GM21825 (cell line): ENCODE data around the gene DCDC1.
A peak's percentile ranks its signal among the peaks of the same experiment; 100 is the strongest.

Source experiments
- ATAC-seq: cut with Tn5 transposase; IDR thresholded peaks from one replicate; pipeline ENCODE4 v1.9.1; 2021; ENCODE audit warnings: mild to moderate bottlenecking, moderate library complexity; ENCODE audit not compliant: unreplicated experiment

The DCDC1 gene

DNA sequence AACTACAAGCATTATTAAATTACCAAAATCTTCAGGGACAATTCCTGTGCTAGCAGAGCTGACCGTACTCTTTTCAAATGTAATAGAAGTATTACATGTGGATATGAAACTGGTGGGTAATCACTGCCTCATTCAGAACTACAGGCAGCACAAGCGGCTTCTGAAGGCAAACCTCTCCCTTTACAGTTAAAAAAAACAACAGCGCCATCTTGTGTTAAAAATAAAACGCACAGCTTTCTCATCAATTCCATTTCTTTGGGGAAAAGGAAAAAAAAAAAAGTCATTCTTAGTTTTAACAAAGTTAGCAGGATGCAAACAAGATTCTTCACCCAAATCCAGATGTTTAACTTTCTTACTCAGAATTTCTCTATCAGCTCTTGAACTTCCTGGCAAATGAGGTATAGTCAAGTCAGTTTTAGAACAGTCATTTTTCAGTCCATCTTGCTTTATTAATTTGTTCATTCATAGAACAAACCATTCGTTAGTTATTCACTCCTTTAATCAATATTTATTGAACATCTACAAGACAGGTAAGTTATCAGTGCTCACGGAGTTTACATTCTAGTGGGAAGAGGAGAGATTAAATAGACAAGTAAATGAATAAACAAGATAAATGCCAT lies 451.6 kb downstream of the DCDC1 start:
- ATAC-seq: no peak

GRCh38 chr11:30917266-30917665 lies 452.3 kb downstream of the DCDC1 start:
- ATAC-seq: no peak

DNA sequence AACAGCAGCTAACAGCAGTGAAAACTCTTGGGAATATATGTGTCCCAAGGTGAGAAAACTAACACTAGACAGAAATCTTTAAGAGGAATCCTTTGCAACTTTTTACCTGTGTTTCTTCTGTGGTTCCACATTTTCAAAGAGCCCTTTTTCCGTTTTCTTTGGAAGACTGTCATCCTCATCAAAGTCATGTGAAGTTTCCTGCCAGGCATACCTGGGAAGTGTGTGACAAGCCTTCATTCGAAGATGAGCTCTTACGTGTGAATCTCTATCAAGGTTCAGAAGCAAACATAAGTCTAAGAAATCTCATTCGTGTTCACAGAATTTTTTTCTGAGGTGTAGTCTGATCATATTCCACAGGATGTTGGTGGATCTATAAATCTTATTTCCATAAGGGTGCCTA lies 452.8 kb downstream of the DCDC1 start:
- no peak for ATAC-seq

DNA sequence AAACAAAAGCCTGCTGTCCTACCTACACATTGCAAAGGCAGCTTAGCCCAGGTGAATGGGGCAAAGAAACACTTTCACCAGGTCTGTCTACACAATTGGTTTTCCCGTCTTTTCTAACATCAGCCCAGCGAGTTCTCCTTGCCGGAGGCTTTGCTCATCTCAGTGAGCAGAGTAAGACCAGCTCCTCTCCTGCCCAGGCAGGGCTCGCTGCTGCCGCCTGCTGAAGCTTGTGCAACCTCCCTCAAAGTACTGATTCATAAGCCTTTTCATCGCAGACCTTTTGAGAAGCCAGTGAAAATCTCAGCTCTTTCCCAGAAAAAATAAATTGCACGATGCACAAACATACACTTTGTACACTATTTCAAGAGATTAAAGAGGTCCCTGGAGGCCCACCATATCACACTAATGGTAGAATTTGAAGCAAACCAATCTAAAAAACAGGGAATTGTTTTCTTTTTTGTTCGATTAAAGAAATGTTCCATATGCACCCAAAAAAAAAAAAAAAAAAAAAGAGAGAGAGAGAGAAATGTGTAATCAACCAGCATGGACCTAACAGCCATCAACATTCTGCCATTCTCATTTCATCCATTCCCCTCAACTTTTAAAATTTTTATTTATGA lies 455.3 kb downstream of the DCDC1 start:
- ATAC-seq: peak; percentile 62

DNA sequence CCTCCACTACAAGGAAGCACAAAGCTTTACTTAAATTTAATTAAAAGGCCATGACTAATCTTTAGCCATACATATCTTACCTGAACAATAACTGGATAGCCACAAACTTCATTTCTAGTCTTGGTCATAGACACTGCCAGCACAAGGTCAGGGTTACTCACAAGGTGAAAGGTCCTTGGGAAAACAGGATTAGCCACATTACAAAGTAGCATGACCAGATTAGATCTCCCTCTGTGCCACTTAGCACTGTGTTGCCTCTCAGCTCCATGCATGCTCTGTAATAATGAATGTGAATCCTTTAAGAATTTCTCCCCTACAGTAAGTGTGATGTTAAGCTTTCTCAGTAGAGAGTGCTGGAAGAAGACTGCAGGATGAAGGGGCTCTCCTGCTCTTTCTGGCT lies 458.3 kb downstream of the DCDC1 start:
- ATAC-seq: no peak

DNA sequence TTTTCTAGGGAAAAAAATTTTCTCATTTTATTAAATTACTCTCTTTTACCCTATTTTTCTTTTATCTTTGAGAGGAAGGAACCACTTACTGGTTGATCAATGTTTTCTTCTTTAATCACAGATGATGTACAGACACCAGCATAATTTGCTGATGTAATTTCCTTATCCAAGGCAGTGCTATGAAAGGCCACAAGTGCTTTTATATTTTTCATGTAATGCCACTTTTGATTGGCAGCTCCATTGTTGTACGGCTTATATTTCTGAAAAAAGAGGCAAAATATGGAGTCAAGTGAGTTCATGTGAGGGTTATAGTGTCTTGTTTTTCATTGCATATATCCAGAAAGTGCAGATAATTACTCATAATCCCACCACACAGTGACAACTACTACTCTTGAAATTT lies 460.7 kb downstream of the DCDC1 start:
- no peak for ATAC-seq

- no peak for ATAC-seq
Observed at GRCh38 chr11:30908272-30908671, 461.3 kb downstream of the DCDC1 start.

DNA sequence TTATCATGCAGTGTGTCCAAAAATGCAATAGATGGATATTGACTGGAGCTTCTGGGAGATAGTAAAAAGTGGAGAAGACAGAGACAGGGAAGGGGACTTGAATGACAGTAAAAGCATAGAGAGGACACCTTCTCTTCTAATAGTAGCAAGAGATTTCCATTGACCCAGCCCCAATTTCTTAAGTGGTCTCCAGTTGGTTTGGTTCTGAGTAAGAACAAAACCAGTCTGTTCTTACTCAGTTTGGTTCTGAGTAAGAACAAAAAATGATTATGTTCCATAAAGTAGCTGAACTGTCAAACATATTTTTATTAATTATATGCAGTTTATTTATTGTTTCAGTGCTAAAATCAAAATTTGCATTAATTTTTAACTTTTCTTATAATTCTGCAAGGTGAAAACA lies 466.6 kb downstream of the DCDC1 start:
- ATAC-seq: no peak

GRCh38 chr11:30895046-30895445 lies 474.5 kb downstream of the DCDC1 start:
- ATAC-seq: no peak

GRCh38 chr11:30893318-30893717 lies 476.2 kb downstream of the DCDC1 start:
- ATAC-seq: no peak

DNA sequence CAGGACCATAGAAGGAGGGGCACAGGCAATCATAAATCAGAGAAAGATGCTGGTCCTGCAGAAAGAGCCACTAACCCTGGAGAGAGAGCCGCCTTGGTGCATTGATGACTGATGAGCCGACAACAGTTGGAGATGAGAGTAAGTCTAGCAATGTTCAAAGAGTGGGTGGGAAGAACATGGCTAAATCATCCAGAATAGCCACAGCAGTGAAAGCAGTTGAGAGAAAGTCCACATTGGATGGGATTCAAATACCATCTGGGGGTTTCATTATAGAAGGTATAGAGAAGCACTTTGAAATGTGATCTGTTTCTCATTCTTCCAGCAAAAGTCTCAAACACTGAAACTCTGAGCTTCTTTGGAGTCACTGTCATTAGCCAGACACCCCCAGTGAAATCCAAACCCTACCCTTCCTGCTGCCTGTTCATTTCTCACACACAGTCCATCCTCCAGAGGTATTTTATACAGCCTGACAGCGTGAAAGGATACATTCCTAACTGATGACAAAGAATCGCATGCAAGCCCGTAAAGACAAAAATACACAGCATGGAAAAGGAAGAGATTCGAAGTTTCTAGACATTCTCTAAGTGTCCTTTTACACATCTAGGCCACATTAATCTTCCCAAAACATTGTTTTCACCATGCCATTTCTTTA lies 480.3 kb downstream of the DCDC1 start:
- no peak for ATAC-seq

DNA sequence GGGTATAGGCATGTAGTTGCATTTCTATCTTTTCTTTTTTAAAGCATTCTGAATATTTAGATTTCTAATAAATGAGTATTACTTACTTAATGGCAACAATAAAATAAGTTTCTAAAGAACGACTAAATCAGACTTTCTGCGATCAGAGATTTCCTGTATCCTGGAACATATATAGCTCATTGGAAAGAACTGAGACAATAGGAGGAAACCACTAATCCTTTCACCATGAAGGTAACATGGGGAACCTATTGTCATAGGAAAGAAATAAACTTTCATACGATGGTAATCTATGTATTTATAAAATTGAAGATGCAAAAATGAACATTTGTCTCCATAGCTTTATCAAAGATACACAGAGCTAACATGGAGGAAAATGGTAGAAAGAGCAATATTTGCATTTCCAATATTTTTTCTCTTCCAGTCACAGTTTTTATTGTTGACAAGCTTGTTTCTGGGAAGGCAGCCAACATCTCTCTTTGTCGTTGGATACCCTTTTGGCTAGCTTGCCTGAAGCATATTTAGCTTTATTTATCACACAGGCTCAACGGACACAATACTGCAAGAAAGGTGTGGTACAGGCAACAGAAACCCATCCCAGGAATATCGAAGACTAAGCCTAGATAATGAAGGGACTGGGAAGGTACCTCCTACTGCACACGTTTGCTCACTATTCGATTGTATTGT lies 490.1 kb downstream of the DCDC1 start:
- no peak for ATAC-seq

DNA sequence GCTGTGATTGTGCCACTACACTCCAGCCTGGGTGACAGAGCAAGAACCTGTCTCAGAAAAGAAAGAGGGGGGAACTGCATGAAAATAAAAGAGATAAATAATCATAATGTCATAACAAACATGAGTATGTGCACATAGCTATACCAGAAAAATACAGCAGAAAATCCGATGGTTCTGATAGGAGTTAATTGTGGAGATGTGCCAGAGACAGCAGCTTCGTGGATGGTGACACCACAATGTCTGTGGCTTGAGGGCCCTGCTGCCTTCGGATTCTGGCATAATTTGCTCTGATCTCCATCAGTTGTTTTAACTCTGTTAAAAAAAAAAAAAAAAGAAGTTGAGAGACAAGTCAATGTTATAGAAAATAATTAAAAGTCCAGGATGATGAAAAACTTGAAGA lies 491.1 kb downstream of the DCDC1 start:
- ATAC-seq: no peak

DNA sequence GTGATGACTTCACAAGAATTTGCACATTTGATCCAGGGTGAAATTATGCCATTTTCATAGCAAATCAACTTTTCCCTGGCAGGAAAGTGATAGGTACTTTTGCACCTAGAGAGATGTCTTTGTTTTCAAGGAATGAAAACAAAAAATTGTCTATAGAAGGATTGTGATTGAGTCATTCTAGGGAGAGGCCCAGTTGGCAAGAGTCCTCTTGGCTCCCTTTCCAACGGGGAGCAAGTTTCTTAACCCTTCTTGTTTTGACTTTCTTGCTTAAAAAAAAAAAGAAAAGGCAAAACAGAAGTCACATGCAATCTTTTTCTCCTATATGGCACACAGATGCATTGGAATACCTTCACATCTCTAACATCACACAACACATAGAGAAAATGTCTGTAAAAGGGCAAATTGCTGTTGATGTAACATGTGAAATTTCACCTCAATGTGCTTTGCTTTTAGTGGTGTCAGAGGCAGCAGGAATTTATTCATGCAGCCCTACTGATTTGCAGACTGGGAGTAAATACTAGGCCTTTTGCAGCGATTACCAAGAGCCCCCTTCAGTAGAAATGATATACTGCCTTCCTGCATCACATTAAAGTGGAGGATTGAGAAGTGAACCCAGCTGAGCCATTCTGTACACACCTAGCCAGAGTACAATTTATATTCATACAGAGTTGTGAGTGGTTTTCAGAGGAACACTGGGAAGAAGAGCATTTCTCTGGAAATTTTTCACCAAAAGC lies 492.7 kb downstream of the DCDC1 start:
- no peak for ATAC-seq

GRCh38 chr11:30876228-30876627 lies 493.3 kb downstream of the DCDC1 start:
- no peak for ATAC-seq

GRCh38 chr11:30875806-30876205 lies 493.7 kb downstream of the DCDC1 start:
- no peak for ATAC-seq

GRCh38 chr11:30873924-30874610 lies 495.5 kb downstream of the DCDC1 start:
- ATAC-seq: no peak

GRCh38 chr11:30868626-30869081 lies 500.9 kb downstream of the DCDC1 start:
- ATAC-seq: no peak

DNA sequence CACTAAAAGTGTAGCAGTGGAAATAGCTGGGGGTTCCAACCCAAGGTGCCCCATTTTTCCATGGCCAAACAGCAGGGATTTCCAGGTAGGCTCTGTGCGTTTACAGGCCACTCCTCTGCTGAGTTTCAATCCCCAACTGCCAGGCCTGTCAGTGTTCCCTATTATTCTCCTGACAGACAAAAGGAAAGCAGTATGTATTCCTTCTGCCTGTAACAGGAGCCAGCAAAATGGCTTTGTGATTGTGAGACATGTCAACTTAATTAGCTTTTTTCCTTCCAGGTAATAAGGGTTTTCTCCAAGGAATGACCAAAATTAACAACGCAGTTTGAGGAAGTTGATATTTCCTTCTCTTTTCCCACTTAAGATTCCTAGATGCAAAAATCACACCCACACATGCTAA lies 506.3 kb downstream of the DCDC1 start:
- no peak for ATAC-seq

DNA sequence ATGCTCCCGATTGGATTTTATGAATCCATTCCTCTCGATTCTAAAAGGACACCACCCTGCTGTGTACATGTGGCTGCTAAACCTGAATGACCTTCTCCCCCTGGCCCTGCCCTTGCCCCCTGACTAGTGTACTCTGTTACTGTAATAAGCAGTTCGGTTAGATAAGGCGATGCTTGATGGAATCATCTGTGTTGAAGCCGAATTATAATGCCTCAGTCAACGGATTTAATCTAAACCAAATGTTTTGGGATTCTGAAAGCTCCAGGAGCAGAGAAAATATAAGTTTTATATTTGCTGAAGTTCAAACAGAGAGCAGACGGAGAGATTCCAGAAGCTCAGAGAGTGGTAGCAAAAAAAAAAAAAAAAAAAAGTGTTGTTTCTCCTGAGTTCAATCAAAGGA lies 508.0 kb downstream of the DCDC1 start:
- no peak for ATAC-seq

- no peak for ATAC-seq
Observed at GRCh38 chr11:30861064-30861463, 508.5 kb downstream of the DCDC1 start.
